Vagina (tissue), 2 donors: ENCODE measurements around the gene SEMA4A.

Experiments
- CTCF ChIP-seq, 3 experiments: fragments of 450-650 bp in 2 of 3; fragments of 200-600 bp in 1 of 3; sonication (generic) in 1 of 3; IDR thresholded peaks; one replicate each; pipeline ENCODE4 v1.5.1; 2017 to 2019; ENCODE audit warnings: antibody characterized with exemption in 3 of 3, mild to moderate bottlenecking in 2 of 3, moderate library complexity in 2 of 3
- POLR2A ChIP-seq, 2 donors: fragments of 450-650 bp; IDR thresholded peaks; one replicate each; pipeline ENCODE4 v1.6.1; 2017; ENCODE audit warnings: antibody characterized with exemption in 2 of 2, mild to moderate bottlenecking in 2 of 2, moderate library complexity in 2 of 2
- POLR2AphosphoS5 ChIP-seq, 2 donors: sonication (generic); formaldehyde crosslinking; IDR thresholded peaks; one replicate each; pipeline ENCODE4 v1.9.0; 2017; ENCODE audit warnings: antibody characterized with exemption in 2 of 2, mild to moderate bottlenecking in 2 of 2, low read depth in 1 of 2; ENCODE audit not compliant: insufficient read depth in 1 of 2

- TF ChIP-seq CTCF (IDR thresholded peaks at IDR 0.05) (peak; percentile 25 to 48 (median 45)), POLR2AphosphoS5 (IDR thresholded peaks at IDR 0.05; ENCODE audit: insufficient read depth in 1 of 2, low read depth in 1 of 2) (peak; percentile 87 to 99), POLR2A (IDR thresholded peaks at IDR 0.05) (peak in 1 of 2 donors; percentile 34)
These were observed 40.3 kb downstream of the SEMA4A start, which contains the start of gene SLC25A44 for GRCh38 chr1:156193488-156194299.
